ENCODE data around the gene ZNF275.

DNA sequence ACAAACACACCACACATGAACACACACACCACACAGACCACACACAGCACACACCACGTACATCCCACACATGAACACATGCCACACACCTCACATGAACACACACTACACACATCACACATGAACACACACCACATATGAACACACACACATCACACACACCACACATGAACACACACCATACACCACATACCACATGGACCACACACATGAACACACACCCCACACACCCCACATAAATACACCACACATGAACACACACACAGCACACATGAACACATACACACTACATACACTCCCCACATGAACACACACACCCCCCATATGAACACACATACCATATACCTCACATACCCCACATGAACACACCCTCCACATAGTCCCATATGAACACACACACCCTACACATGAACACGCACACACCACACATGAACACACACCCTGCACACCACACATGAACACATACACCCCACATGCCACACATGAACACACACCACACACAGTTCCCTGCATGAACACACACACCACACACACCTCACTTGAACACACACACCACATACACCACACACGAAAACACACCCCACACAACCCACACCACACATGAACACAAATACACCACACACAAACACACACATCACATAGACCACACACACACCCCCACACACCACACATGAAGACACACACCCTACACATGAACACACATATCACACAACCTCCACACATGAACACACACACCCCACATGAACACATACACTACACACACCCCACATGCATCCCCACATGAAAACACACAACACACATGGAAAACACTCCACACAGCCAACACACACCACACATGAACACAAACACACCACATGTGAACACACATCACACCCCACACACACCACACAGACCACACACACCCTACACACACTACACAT, 48.9 kb downstream of the ZNF275 start:
- TF ChIP-seq POLR2A (IDR thresholded peaks at IDR 0.05): no peak
- TF ChIP-seq, protein P1, sequence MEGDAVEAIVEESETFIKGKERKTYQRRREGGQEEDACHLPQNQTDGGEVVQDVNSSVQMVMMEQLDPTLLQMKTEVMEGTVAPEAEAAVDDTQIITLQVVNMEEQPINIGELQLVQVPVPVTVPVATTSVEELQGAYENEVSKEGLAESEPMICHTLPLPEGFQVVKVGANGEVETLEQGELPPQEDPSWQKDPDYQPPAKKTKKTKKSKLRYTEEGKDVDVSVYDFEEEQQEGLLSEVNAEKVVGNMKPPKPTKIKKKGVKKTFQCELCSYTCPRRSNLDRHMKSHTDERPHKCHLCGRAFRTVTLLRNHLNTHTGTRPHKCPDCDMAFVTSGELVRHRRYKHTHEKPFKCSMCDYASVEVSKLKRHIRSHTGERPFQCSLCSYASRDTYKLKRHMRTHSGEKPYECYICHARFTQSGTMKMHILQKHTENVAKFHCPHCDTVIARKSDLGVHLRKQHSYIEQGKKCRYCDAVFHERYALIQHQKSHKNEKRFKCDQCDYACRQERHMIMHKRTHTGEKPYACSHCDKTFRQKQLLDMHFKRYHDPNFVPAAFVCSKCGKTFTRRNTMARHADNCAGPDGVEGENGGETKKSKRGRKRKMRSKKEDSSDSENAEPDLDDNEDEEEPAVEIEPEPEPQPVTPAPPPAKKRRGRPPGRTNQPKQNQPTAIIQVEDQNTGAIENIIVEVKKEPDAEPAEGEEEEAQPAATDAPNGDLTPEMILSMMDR (IDR thresholded peaks at IDR 0.05): no peak
